NB4 (cell line): ENCODE results near the gene KASH5.

Source experiments
- DNase-seq: peaks from one replicate; pipeline ENCODE4 v3.0.0; 2010; ENCODE audit warnings: low read depth
- H3K4me3 ChIP-seq: one replicate; pipeline ENCODE4 v1.5.1; 2011; ENCODE audit warnings: mild to moderate bottlenecking, low read depth, low read length, moderate library complexity
- MYC ChIP-seq: IDR thresholded peaks from 2 replicates; pipeline ENCODE4 v1.6.1; 2011; ENCODE audit warnings: low read depth, low read length
- POLR2A ChIP-seq: IDR thresholded peaks from 2 replicates; pipeline ENCODE4 v1.6.1; 2011; ENCODE audit warnings: mild to moderate bottlenecking; ENCODE audit not compliant: insufficient read length; ENCODE audit errors: extremely low read depth
- TF ChIP-seq, protein P1 (sequence below): IDR thresholded peaks from 2 replicates; pipeline ENCODE4 v1.6.1; 2011; ENCODE audit warnings: low read depth, low read length
- TF ChIP-seq, protein P2 (sequence below): IDR thresholded peaks from one replicate; pipeline ENCODE4 v1.5.1; 2012; ENCODE audit warnings: low read depth, low read length

KASH5 gene

DNA sequence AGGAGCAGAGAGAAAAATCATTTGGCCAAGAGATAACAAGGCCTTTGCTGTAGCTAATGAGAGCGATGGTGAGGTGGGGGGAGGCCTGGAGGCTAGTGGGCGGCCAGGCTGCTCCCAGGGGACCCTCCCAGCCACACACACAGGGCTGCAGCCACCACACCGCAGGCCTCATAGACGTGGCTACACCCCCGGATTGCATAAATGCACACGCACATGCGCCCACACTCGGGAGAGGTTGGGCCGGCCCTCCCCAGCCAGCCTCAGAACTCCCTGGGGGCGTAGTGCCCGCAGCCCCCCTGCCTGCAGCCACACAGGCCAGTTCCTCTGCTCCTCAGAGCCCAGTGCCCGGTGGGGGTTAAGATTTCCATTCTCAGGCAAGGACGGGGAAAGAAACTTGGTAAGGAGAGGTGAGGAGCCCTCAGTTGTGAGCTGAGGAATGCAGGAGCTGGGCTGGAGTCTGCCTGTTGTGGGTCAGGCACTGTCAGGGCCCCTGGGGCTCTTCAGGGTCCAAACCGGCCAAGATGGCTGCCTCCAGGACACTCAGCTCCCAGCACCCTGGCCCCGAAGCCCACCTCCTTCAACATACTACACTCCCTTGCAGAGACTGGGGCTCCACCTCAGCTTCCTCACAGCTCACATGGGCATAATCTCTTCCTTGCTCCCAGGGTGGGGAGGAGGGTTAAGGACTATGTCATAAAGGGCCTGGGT, 27.2 kb downstream of the KASH5 start:
- peak; percentile 48 for TF ChIP-seq POLR2A
- TF ChIP-seq MYC, result peak; percentile 94
- TF ChIP-seq, protein P1, sequence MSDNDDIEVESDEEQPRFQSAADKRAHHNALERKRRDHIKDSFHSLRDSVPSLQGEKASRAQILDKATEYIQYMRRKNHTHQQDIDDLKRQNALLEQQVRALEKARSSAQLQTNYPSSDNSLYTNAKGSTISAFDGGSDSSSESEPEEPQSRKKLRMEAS, result peak; percentile 95
- TF ChIP-seq, protein P2, sequence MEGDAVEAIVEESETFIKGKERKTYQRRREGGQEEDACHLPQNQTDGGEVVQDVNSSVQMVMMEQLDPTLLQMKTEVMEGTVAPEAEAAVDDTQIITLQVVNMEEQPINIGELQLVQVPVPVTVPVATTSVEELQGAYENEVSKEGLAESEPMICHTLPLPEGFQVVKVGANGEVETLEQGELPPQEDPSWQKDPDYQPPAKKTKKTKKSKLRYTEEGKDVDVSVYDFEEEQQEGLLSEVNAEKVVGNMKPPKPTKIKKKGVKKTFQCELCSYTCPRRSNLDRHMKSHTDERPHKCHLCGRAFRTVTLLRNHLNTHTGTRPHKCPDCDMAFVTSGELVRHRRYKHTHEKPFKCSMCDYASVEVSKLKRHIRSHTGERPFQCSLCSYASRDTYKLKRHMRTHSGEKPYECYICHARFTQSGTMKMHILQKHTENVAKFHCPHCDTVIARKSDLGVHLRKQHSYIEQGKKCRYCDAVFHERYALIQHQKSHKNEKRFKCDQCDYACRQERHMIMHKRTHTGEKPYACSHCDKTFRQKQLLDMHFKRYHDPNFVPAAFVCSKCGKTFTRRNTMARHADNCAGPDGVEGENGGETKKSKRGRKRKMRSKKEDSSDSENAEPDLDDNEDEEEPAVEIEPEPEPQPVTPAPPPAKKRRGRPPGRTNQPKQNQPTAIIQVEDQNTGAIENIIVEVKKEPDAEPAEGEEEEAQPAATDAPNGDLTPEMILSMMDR, result no peak
- DNase-seq, result peak; percentile 99
- peak overlapping the region; percentile 49 for H3K4me3 ChIP-seq

DNA sequence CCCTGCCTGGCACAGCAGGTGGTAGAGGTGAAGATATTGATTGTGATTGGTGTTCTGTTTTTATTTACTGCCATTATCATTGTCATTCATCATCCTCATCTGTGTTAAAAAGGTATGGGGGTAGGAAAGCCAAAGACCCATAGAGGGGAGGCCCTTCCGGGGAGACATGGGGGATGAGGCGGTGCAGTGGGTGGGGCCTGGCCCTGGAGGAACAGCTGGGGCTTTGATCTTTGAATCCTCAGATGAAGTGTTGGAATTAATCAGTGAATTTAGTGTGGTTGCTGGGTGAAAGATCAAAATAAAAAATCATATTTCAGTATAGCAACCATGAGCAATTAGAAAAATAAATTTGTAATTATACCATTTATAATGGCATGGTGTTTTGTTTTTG, 27.8 kb downstream of the KASH5 start:
- peak; percentile 65 for DNase-seq
- TF ChIP-seq MYC, result no peak
- TF ChIP-seq, protein P1, result no peak
- TF ChIP-seq POLR2A, result no peak
- TF ChIP-seq, protein P2, result no peak
- peak overlapping the region; percentile 49 for H3K4me3 ChIP-seq

DNA sequence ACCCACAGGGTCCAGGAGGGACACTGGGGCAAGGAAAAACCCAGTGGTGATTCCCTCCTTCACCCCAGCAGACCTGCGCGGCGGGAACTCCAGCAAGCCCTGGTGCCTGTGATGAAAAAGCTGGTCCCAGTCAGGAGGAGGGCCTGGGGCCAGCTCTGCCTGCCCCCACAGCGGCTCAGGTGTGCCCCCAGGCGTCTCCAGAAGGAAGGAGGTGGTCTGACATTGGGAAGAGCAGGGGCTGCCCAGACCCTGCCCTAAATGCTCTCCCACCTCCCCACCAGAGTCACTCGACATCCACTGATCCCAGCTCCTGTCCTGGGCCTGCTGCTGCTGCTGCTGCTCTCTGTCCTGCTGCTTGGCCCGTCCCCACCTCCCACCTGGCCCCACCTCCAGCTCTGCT, 29.0 kb downstream of the KASH5 start:
- DNase-seq, result no peak
- TF ChIP-seq, protein P1, result no peak
- no peak for TF ChIP-seq MYC
- no peak for TF ChIP-seq POLR2A
- TF ChIP-seq, protein P2, result no peak
- H3K4me3 ChIP-seq, result no peak overlapping the region

DNA sequence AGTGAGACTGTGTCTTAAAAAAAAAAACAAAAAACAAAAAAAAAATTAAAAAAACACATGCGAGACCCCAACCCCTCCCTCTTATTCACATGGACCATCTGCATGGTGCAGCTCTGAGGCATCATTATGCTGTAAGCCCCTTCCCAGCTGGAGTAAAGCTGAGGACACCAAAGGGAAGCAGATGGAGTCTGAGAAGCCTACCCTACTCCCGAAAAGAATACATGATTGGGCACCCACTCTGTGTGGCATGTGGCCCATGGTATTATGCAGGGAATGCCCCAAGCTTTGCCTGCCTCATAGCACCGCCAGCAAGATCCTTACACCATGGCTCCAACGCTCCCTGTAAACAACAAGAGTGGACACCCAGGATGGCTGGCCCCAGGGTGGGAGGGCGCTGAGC, 30.5 kb downstream of the KASH5 start:
- DNase-seq, result no peak
- TF ChIP-seq MYC (no peak), POLR2A (no peak)
- TF ChIP-seq, protein P2, result no peak
- TF ChIP-seq, protein P1, result no peak
- H3K4me3 ChIP-seq, result no peak overlapping the region

DNA sequence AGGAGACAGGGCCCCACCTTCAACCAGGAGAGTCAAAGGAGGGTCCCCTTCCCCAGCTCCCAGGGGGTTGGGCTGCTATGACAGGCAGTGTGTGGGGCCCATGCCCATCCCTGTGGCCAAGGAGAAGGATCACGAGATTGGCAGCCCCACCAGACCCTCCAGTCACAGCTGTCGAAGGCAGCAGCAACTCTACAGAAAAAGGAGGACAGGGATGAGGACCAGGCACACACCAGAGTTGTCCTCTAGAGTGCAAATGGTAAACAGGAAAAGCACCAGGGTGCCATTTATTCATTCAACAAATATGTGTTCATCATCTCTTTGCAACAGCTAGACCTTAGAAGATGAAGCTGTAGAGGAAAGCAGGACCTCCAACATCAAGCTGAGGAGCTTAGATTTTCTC, 31.1 kb downstream of the KASH5 start:
- H3K4me3 ChIP-seq, result no peak overlapping the region
- no peak for TF ChIP-seq POLR2A
- TF ChIP-seq, protein P2, result no peak
- no peak for TF ChIP-seq MYC
- TF ChIP-seq, protein P1, result no peak
- DNase-seq, result no peak
